SK-N-SH (cell line): ENCODE data around the gene HAGHL. TPM values are rescaled to one million over a fixed set of nuclear protein-coding genes. Genes with fewer than 3 reads are reported as not detected.

Experiments used
- CTCF ChIA-PET: fragments of 300-600, 350-600 bp; formaldehyde crosslinking; extraction: SDS; loops from one replicate; lab custom pipeline; 2021; lab: Yijun Ruan, JAX
- POLR2A ChIA-PET: fragments of 350-600 bp; sonication (Branson Sonifier 250); formaldehyde crosslinking; extraction: SDS; loops from one replicate; lab custom pipeline; 2020; ENCODE audit warnings: antibody characterized with exemption, inconsistent platforms; lab: Yijun Ruan, JAX
- DNase-seq: peaks from one replicate; pipeline ENCODE4 v3.0.0; 2012
- H2AFZ ChIP-seq: fragments of 200-600 bp; sonication (generic); 2 replicates; pipeline ENCODE4 v1.8.1; 2016; ENCODE audit warnings: antibody characterized with exemption, mild to moderate bottlenecking, low read depth
- H3F3A ChIP-seq: fragments of 200-600 bp; sonication (generic); replicated peaks from 2 replicates; pipeline ENCODE3; 2016; ENCODE audit warnings: antibody characterized with exemption, mild to moderate bottlenecking; ENCODE audit not compliant: insufficient read depth
- H3K27ac ChIP-seq, 2 experiments: fragments of 200-500 bp in 1 of 2; fragments of 200-600 bp in 1 of 2; sonication (Bioruptor generic) in 1 of 2; sonication (generic), shearing (Covaris generic) in 1 of 2; 2 replicates each; pipeline versions ENCODE4 v1.5.1 to v1.6.1; 2014 to 2016; ENCODE audit warnings: low read depth in 2 of 2, inconsistent platforms in 1 of 2, low read length in 1 of 2, mild to moderate bottlenecking in 1 of 2, mixed read lengths in 1 of 2
- H3K27me3 ChIP-seq: fragments of 200-600 bp; sonication (generic), shearing (Covaris generic); 2 replicates; pipeline ENCODE4 v1.6.1; 2016; ENCODE audit warnings: mixed run types; ENCODE audit not compliant: insufficient read depth
- H3K36me3 ChIP-seq, 2 experiments: fragments of 200-500 bp in 1 of 2; fragments of 200-600 bp in 1 of 2; sonication (Bioruptor generic) in 1 of 2; sonication (generic) in 1 of 2; replicated peaks in 1 of 2; 2 replicates each; pipeline versions ENCODE3 to v1.5.1; 2014 to 2016; ENCODE audit warnings: low read length in 1 of 2, mild to moderate bottlenecking in 1 of 2; ENCODE audit not compliant: insufficient read depth in 2 of 2, control insufficient read depth in 1 of 2
- H3K4me1 ChIP-seq, 2 experiments: fragments of 200-500 bp in 1 of 2; fragments of 200-600 bp in 1 of 2; sonication (Bioruptor generic) in 1 of 2; sonication (generic), shearing (Covaris generic) in 1 of 2; 2 replicates each; pipeline versions ENCODE4 v1.5.1 to v1.6.1; 2014 to 2016; ENCODE audit warnings: low read depth in 1 of 2, low read length in 1 of 2, mixed run types in 1 of 2; ENCODE audit not compliant: insufficient read depth in 2 of 2, control insufficient read depth in 1 of 2
- H3K4me2 ChIP-seq: fragments of 200-600 bp; sonication (generic), shearing (Covaris generic); 2 replicates; pipeline ENCODE4 v1.6.1; 2017; ENCODE audit warnings: mixed run types
- H3K4me3 ChIP-seq, 2 experiments: fragments of 200-500 bp in 1 of 2; fragments of 200-600 bp in 1 of 2; sonication (Bioruptor generic) in 1 of 2; sonication (generic), shearing (Covaris generic) in 1 of 2; 2 replicates each; pipeline versions ENCODE4 v1.5.1 to v1.8.1; 2014 to 2016; ENCODE audit warnings: low read depth in 2 of 2, inconsistent platforms in 1 of 2, low read length in 1 of 2, mild to moderate bottlenecking in 1 of 2, mixed read lengths in 1 of 2, moderate library complexity in 1 of 2
- H3K79me2 ChIP-seq: fragments of 200-600 bp; sonication (generic); 2 replicates; pipeline ENCODE4 v1.8.1; 2017; ENCODE audit warnings: mild to moderate bottlenecking; ENCODE audit not compliant: insufficient read depth
- H3K9ac ChIP-seq: fragments of 200-600 bp; sonication (generic); 2 replicates; pipeline ENCODE4 v1.6.1; 2017; ENCODE audit warnings: mixed run types
- H3K9me2 ChIP-seq: fragments of 200-600 bp; sonication (generic); 2 replicates; pipeline ENCODE4 v1.6.1; 2017; ENCODE audit warnings: mixed run types
- H3K9me3 ChIP-seq: fragments of 200-600 bp; sonication (generic); 2 replicates; pipeline ENCODE4 v1.6.1; 2017; ENCODE audit warnings: mixed run types, mild to moderate bottlenecking, moderate library complexity
- H4K20me1 ChIP-seq: fragments of 200-600 bp; sonication (generic); 2 replicates; pipeline ENCODE4 v1.6.1; 2017; ENCODE audit warnings: mild to moderate bottlenecking, mixed run types; ENCODE audit not compliant: insufficient read depth
- CTCF ChIP-seq: fragments of 200-600 bp; sonication (generic); IDR thresholded peaks from 2 replicates; pipeline ENCODE4 v1.6.1; 2017; ENCODE audit warnings: antibody characterized with exemption, mild to moderate bottlenecking, moderate library complexity
- ELF1 ChIP-seq: IDR thresholded peaks from 2 replicates; pipeline ENCODE4 v1.4.0; 2012
- FOXM1 ChIP-seq: IDR thresholded peaks from 2 replicates; pipeline ENCODE4 v1.4.0; 2012; ENCODE audit warnings: low read depth, mild to moderate bottlenecking
- GATA2 ChIP-seq: sonication (generic); formaldehyde crosslinking; IDR thresholded peaks from 2 replicates; pipeline ENCODE4 v1.5.0; 2020; ENCODE audit warnings: mild to moderate bottlenecking, missing genetic modification reagents
- JUND ChIP-seq: IDR thresholded peaks from 2 replicates; pipeline ENCODE4 v1.4.0; 2012
- MEF2A ChIP-seq: IDR thresholded peaks from 2 replicates; pipeline ENCODE4 v1.4.0; 2012; ENCODE audit warnings: low read depth, borderline replicate concordance
- MXI1 ChIP-seq: IDR thresholded peaks from 2 replicates; pipeline ENCODE4 v1.6.1; 2012; ENCODE audit warnings: mild to moderate bottlenecking, low read depth, low read length, improper control_type of control experiment
- NFIC ChIP-seq: IDR thresholded peaks from 2 replicates; pipeline ENCODE4 v1.4.0; 2012; ENCODE audit warnings: borderline replicate concordance
- NRF1 ChIP-seq: IDR thresholded peaks from 2 replicates; pipeline ENCODE4 v1.6.1; 2012; ENCODE audit warnings: low read depth, mild to moderate bottlenecking, low read length
- PBX3 ChIP-seq: IDR thresholded peaks from 2 replicates; pipeline ENCODE4; 2012
- POLR2AphosphoS5 ChIP-seq: IDR thresholded peaks from 2 replicates; pipeline ENCODE4 v1.6.1; 2012; ENCODE audit warnings: low read depth, low read length
- RAD21 ChIP-seq: IDR thresholded peaks from 2 replicates; pipeline ENCODE4 v1.6.1; 2012; ENCODE audit warnings: mild to moderate bottlenecking, low read length
- REST ChIP-seq: IDR thresholded peaks from 2 replicates; pipeline ENCODE4 v1.6.1; 2012; ENCODE audit warnings: mild to moderate bottlenecking, low read depth, low read length, moderate library complexity
- RFX5 ChIP-seq: IDR thresholded peaks from 2 replicates; pipeline ENCODE4 v1.6.1; 2012; ENCODE audit warnings: mild to moderate bottlenecking, improper control_type of control experiment, low read length
- RXRA ChIP-seq: IDR thresholded peaks from 2 replicates; pipeline ENCODE4 v1.4.0; 2012; ENCODE audit warnings: low read depth, mild to moderate bottlenecking, borderline replicate concordance
- SIN3A ChIP-seq: IDR thresholded peaks from 2 replicates; pipeline ENCODE4 v1.6.1; 2012; ENCODE audit warnings: low read depth, mild to moderate bottlenecking, low read length, moderate library complexity, borderline replicate concordance
- SMC3 ChIP-seq: IDR thresholded peaks from 2 replicates; pipeline ENCODE4 v1.6.1; 2012; ENCODE audit warnings: low read depth, low read length, improper control_type of control experiment
- TAF1 ChIP-seq: IDR thresholded peaks from 2 replicates; pipeline ENCODE4 v1.6.1; 2012; ENCODE audit warnings: low read depth, mild to moderate bottlenecking, low read length, moderate library complexity, borderline replicate concordance
- TCF12 ChIP-seq: IDR thresholded peaks from 2 replicates; pipeline ENCODE4 v1.4.0; 2012
- WGBS: methylation state at CpG from one replicate; pipeline ENCODE4 v1.1.6; 2017; ENCODE audit warnings: low lambda C conversion rate; 5-methylcytosine and 5-hydroxymethylcytosine counted together
- polyA plus RNA-seq, 3 experiments: library from polyadenylated mRNA; depleted of rRNA; stranded (reverse); fragments of >200 nt; gene quantifications; 2 replicates each; pipeline ENCODE4 v1.2.3, GENCODE V29; 2012

HAGHL gene
- polyA plus RNA-seq, 1 of the 3 experiments (the other 2 are of a cell fraction) = 65.5 TPM

- TF ChIP-seq CTCF (peak; percentile 43), FOXM1 (no peak), RAD21 (peak; percentile 5; the same call in 1 of the 2 replicates), GATA2 (CRISPR knock-in tag) (no peak), MEF2A (no peak), NRF1 (no peak), RFX5 (no peak), PBX3 (peak; percentile 47; the same call in 1 of the 2 replicates), NFIC (no peak), SIN3A (peak; percentile 60; the same call in 1 of the 2 replicates), JUND (0 out of 2 replicates have a peak, but pooled peaks have one; percentile 2)
Measured at GRCh38 chr16:720447-720989, 6.4 kb upstream of the HAGHL start (continued).

GRCh38 chr16:720990-721764 lies 5.7 kb upstream of the HAGHL start, which contains the start of gene ANTKMT:
TSS of gene ANTKMT (plus strand) at chr16:721146. CDS start at chr16:721275, 129 bp downstream.
- ChIA-PET POLR2A (interaction anchor here (0.6 to 3.8 kb wide), 14 partner anchors 8 to 88 kb away, joined by 3 to 19 read pairs (median 4); partner anchors contain the start of genes CHTF18, JMJD8, METTL26 and RPUSD1), CTCF (interaction anchor here (0.7 to 22.4 kb wide), 10 partner anchors 7 to 382 kb away, joined by 3 to 358 read pairs (median 9); partner anchors contain the start of genes ANTKMT, CCDC78, CIAO3 and FBXL16)
- DNase-seq = peak; percentile 92
- Histone ChIP-seq H3K4me1 (peaks cover 8 to 43% of the 10 kb centered on the region in 2 experiments; a peak in 3 of 4 replicates), H3K4me3 (peak within 1 kb of the TSS; percentile 86 to 89), H3F3A (peaks cover 26% of the 10 kb centered on the region), H3K36me3 (peaks cover 0 to 6% of the 10 kb centered on the region in 2 experiments), H3K27me3 (no peaks in the 10 kb centered on the region), H3K9ac (peak within 1 kb of the TSS; percentile 85), H3K4me2 (peak within 1 kb of the TSS; percentile 100), H3K9me3 (no peaks in the 10 kb centered on the region), H3K9me2 (no peaks in the 10 kb centered on the region), H3K27ac (peak within 1 kb of the TSS; percentile 91 to 99), H3K79me2 (no peaks in the 10 kb centered on the region; the same call in 1 of the 2 replicates), H2AFZ (0 out of 2 replicates have a peak within 1 kb of the TSS, but pooled peaks have one; percentile 46), H4K20me1 (peaks cover 23% of the 10 kb centered on the region; the same call in 1 of the 2 replicates)
- under 1% methylated on average over 21 of the region's 106 CpGs for WGBS
- TF ChIP-seq TCF12 = no peak
- TF ChIP-seq REST = no peak
- TF ChIP-seq JUND = no peak
- no peak for TF ChIP-seq SMC3
- TF ChIP-seq TAF1 = peak; percentile 80
- TF ChIP-seq MXI1 = peak; percentile 17; the same call in 1 of the 2 replicates
- no peak for TF ChIP-seq CTCF
- no peak for TF ChIP-seq FOXM1
- no peak for TF ChIP-seq GATA2 (CRISPR knock-in tag)
- TF ChIP-seq SIN3A = no peak
- TF ChIP-seq POLR2AphosphoS5 = peak; percentile 75
- peak; percentile 67 for TF ChIP-seq ELF1
- TF ChIP-seq RXRA = no peak
